ENCODE data around the gene BRINP1.

Gene BRINP1, protein sequence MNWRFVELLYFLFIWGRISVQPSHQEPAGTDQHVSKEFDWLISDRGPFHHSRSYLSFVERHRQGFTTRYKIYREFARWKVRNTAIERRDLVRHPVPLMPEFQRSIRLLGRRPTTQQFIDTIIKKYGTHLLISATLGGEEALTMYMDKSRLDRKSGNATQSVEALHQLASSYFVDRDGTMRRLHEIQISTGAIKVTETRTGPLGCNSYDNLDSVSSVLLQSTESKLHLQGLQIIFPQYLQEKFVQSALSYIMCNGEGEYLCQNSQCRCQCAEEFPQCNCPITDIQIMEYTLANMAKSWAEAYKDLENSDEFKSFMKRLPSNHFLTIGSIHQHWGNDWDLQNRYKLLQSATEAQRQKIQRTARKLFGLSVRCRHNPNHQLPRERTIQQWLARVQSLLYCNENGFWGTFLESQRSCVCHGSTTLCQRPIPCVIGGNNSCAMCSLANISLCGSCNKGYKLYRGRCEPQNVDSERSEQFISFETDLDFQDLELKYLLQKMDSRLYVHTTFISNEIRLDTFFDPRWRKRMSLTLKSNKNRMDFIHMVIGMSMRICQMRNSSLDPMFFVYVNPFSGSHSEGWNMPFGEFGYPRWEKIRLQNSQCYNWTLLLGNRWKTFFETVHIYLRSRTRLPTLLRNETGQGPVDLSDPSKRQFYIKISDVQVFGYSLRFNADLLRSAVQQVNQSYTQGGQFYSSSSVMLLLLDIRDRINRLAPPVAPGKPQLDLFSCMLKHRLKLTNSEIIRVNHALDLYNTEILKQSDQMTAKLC

GRCh38 chr9:119368681-119369581 is at the start of gene BRINP1:
TSS of gene BRINP1 (minus strand) at chr9:119369435. CDS start at chr9:119313355, 56,080 bp downstream.
- Histone ChIP-seq H3K36me3 (ENCODE audit: control insufficient read depth, insufficient read depth, low read length) (no peaks in the 10 kb centered on the region), H3K4me2 (ENCODE audit: low read length) (peak within 1 kb of the TSS; percentile 85), H2AFZ (peak within 1 kb of the TSS; percentile 84), H3K4me3 (ENCODE audit: low read depth, low read length) (peak within 1 kb of the TSS; percentile 51), H3K4me1 (no peaks in the 10 kb centered on the region), H3K9me3 (ENCODE audit: control insufficient read depth, low read length) (no peaks in the 10 kb centered on the region), H3K27ac (peak within 1 kb of the TSS; percentile 68), H3K27me3 (ENCODE audit: control insufficient read depth, insufficient read depth, low read length) (no peaks in the 10 kb centered on the region), H3K9ac (no peak within 1 kb of the TSS), H3K79me2 (no peaks in the 10 kb centered on the region)
- TF ChIP-seq, protein P1, sequence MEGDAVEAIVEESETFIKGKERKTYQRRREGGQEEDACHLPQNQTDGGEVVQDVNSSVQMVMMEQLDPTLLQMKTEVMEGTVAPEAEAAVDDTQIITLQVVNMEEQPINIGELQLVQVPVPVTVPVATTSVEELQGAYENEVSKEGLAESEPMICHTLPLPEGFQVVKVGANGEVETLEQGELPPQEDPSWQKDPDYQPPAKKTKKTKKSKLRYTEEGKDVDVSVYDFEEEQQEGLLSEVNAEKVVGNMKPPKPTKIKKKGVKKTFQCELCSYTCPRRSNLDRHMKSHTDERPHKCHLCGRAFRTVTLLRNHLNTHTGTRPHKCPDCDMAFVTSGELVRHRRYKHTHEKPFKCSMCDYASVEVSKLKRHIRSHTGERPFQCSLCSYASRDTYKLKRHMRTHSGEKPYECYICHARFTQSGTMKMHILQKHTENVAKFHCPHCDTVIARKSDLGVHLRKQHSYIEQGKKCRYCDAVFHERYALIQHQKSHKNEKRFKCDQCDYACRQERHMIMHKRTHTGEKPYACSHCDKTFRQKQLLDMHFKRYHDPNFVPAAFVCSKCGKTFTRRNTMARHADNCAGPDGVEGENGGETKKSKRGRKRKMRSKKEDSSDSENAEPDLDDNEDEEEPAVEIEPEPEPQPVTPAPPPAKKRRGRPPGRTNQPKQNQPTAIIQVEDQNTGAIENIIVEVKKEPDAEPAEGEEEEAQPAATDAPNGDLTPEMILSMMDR (IDR thresholded peaks at IDR 0.05) = no peak

DNA sequence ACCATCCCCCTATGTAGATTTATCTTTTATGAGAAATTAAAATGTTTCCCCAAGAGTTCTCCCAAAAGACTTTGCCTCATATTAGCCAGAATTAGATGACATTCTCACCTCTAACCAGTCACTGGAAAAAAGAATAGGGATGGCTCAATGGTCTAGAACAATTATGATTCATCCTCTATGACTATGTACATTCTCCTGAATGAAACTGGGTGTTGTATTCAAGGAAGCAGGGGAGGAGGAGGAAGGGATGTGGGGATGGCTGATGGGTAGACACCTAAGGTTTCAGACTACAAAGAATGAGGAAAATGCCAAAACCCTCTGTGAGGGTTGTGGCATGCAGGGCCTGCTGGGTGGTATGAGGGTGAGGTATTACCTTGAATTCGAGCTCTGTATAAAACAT is 49.5 kb upstream of the BRINP1 start:
- Histone ChIP-seq H3K27ac (no peak overlapping the region), H3K9me3 (ENCODE audit: control insufficient read depth, low read length) (no peaks in the 10 kb centered on the region), H3K4me1 (no peaks in the 10 kb centered on the region), H3K27me3 (ENCODE audit: control insufficient read depth, insufficient read depth, low read length) (no peaks in the 10 kb centered on the region), H3K4me2 (ENCODE audit: low read length) (no peak overlapping the region), H3K79me2 (no peaks in the 10 kb centered on the region), H3K4me3 (ENCODE audit: low read depth, low read length) (no peak overlapping the region), H3K36me3 (ENCODE audit: control insufficient read depth, insufficient read depth, low read length) (no peaks in the 10 kb centered on the region), H3K9ac (no peak overlapping the region), H2AFZ (no peak overlapping the region)
- TF ChIP-seq, protein P1 (IDR thresholded peaks at IDR 0.05) = no peak

DNA sequence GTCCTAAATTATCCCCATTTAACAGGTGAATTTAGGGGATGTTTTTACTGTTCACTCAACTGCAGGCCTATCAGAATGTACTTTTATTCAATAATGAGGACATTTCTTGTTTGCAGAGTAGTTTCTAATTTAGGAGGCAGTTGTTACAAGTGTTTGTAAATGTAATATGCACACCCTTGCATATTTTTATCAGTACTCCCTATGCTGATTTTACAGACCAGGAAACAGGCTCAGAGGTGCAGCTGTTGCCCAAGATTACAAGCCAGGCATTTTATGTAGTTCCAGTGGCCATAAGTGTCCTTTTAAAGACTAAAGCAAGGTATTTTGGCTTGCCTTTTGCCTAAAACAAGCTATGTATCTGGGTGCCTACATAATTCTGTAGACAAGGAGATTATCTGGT is 47.6 kb upstream of the BRINP1 start:
- no peak overlapping the region for H3K4me3 ChIP-seq (ENCODE audit: low read depth, low read length)
- no peaks in the 10 kb centered on the region for H3K27me3 ChIP-seq (ENCODE audit: control insufficient read depth, insufficient read depth, low read length)
- no peaks in the 10 kb centered on the region for H3K9me3 ChIP-seq (ENCODE audit: control insufficient read depth, low read length)
- no peaks in the 10 kb centered on the region for H3K4me1 ChIP-seq
- H3K36me3 ChIP-seq (ENCODE audit: control insufficient read depth, insufficient read depth, low read length) = no peaks in the 10 kb centered on the region
- TF ChIP-seq, protein P1 (IDR thresholded peaks at IDR 0.05) = no peak
- H2AFZ ChIP-seq = no peak overlapping the region
- no peak overlapping the region for H3K9ac ChIP-seq
- no peaks in the 10 kb centered on the region for H3K79me2 ChIP-seq
- H3K27ac ChIP-seq = no peak overlapping the region
- H3K4me2 ChIP-seq (ENCODE audit: low read length) = no peak overlapping the region

GRCh38 chr9:119412399-119412798 is 43.2 kb upstream of the BRINP1 start:
- TF ChIP-seq, protein P1 (IDR thresholded peaks at IDR 0.05) = no peak
- Histone ChIP-seq H3K27me3 (ENCODE audit: control insufficient read depth, insufficient read depth, low read length) (no peaks in the 10 kb centered on the region), H2AFZ (no peak overlapping the region), H3K36me3 (ENCODE audit: control insufficient read depth, insufficient read depth, low read length) (no peaks in the 10 kb centered on the region), H3K4me2 (ENCODE audit: low read length) (no peak overlapping the region), H3K4me3 (ENCODE audit: low read depth, low read length) (no peak overlapping the region), H3K4me1 (no peaks in the 10 kb centered on the region), H3K9ac (no peak overlapping the region), H3K79me2 (no peaks in the 10 kb centered on the region), H3K27ac (no peak overlapping the region), H3K9me3 (ENCODE audit: control insufficient read depth, low read length) (no peaks in the 10 kb centered on the region)

All from parathyroid adenoma (tissue), 2 donors.